OCI-LY1 (cell line): ENCODE measurements around the gene TMEM59.
"Not testable (repeated sequence)": the region's sequence is repeated elsewhere in the genome, so short reads cannot be mapped to it uniquely, and the experiment has no call there.

ENCODE experiments used
- H2AFZ ChIP-seq: fragments of 200-600 bp; sonication (generic), shearing (Covaris generic); 2 replicates; pipeline ENCODE4 v1.6.0; 2014; ENCODE audit warnings: antibody characterized with exemption, mild to moderate bottlenecking, low read length
- H3F3A ChIP-seq: fragments of 200-600 bp; sonication (generic), shearing (Covaris generic); 2 replicates; pipeline ENCODE4 v1.6.0; 2014; ENCODE audit warnings: mild to moderate bottlenecking, antibody characterized with exemption, low read length, moderate library complexity; ENCODE audit not compliant: insufficient read depth
- H3K27ac ChIP-seq: fragments of 200-600 bp; sonication (generic); 2 replicates; pipeline ENCODE4 v1.5.1; 2014; ENCODE audit warnings: low read length, mixed run types, mild to moderate bottlenecking, low read depth; ENCODE audit not compliant: poor library complexity, severe bottlenecking
- H3K27me3 ChIP-seq: fragments of 200-600 bp; sonication (generic); 2 replicates; pipeline ENCODE4 v1.6.0; 2014; ENCODE audit warnings: antibody characterized with exemption, mild to moderate bottlenecking, low read length, moderate library complexity; ENCODE audit not compliant: insufficient read depth
- H3K36me3 ChIP-seq: fragments of 200-600 bp; sonication (generic); 2 replicates; pipeline ENCODE4 v1.6.1; 2014; ENCODE audit warnings: mild to moderate bottlenecking, antibody characterized with exemption, low read length, moderate library complexity, mixed read lengths; ENCODE audit not compliant: insufficient read depth
- H3K4me1 ChIP-seq: fragments of 200-600 bp; sonication (generic); 2 replicates; pipeline ENCODE4 v1.5.1; 2014; ENCODE audit warnings: mild to moderate bottlenecking, low read length, moderate library complexity; ENCODE audit not compliant: insufficient read depth, severe bottlenecking
- H3K4me2 ChIP-seq: fragments of 200-600 bp; sonication (generic), shearing (Covaris generic); 2 replicates; pipeline ENCODE4 v1.6.1; 2014; ENCODE audit warnings: low read length
- H3K4me3 ChIP-seq: fragments of 200-600 bp; sonication (generic); 2 replicates; pipeline ENCODE4 v1.5.1; 2014; ENCODE audit warnings: low read length, low read depth, mild to moderate bottlenecking, mixed read lengths; ENCODE audit not compliant: poor library complexity, severe bottlenecking
- H3K79me2 ChIP-seq: fragments of 200-600 bp; shearing (Covaris generic); 2 replicates; pipeline ENCODE4 v1.6.1; 2016; ENCODE audit warnings: mixed run types, low read length, mixed read lengths; ENCODE audit not compliant: insufficient read depth
- H3K9ac ChIP-seq: fragments of 200-600 bp; sonication (generic), shearing (Covaris generic); 2 replicates; pipeline ENCODE4 v1.6.1; 2014; ENCODE audit warnings: mild to moderate bottlenecking, low read length, mixed read lengths
- H3K9me2 ChIP-seq: fragments of 200-600 bp; sonication (generic), shearing (Covaris generic); 2 replicates; pipeline ENCODE4 v1.6.1; 2014; ENCODE audit warnings: low read depth, mild to moderate bottlenecking, low read length, mixed read lengths
- H3K9me3 ChIP-seq: fragments of 200-600 bp; shearing (Covaris generic); 2 replicates; pipeline ENCODE4 v1.6.1; 2014; ENCODE audit warnings: low read length, mixed read lengths
- H4K20me1 ChIP-seq: fragments of 200-600 bp; sonication (generic), shearing (Covaris generic); 2 replicates; pipeline ENCODE4 v1.6.0; 2016; ENCODE audit warnings: mild to moderate bottlenecking, low read length; ENCODE audit not compliant: insufficient read depth
- EZH2 ChIP-seq: fragments of 200-600 bp; sonication (generic), shearing (Covaris generic); IDR thresholded peaks from 2 replicates; pipeline ENCODE4 v1.8.0; 2017; ENCODE audit warnings: borderline replicate concordance, mixed run types, mild to moderate bottlenecking, antibody characterized with exemption, low read length, moderate library complexity, mixed read lengths
- TF ChIP-seq, protein P1 (sequence below): fragments of 200-600 bp; sonication (generic), shearing (Covaris generic); IDR thresholded peaks from 2 replicates; pipeline ENCODE4 v1.5.1; 2017; ENCODE audit warnings: mild to moderate bottlenecking, antibody characterized with exemption, low read length, moderate library complexity, mixed read lengths

TMEM59 gene

DNA sequence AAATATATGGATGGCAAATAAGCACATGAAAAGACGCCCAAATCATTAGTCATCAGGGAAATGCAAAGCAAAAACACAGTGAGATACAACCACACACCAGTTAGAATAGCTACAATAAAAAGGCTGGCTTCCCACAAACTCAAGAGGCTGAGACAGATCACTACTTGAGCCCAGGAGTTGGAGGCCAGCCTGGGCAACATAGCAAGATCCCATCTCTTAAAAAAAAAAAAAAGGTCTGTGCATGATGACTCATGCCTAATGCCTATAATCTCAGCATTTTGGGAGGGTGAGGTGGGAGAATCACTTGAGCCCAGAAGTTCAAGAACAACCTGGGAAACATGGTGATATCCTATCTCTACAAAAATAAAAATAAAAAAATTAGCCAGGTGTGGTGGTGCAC lies 54.8 kb downstream of the TMEM59 start:
- H3K27me3 ChIP-seq, result 0 out of 2 replicates have a peak, but pooled peaks cover 8% of the 10 kb centered on the region
- no peak overlapping the region for H3K9ac ChIP-seq
- no peaks in the 10 kb centered on the region for H3K79me2 ChIP-seq
- H3K9me3 ChIP-seq, result no peaks in the 10 kb centered on the region
- H3K36me3 ChIP-seq, result no peaks in the 10 kb centered on the region
- no peak overlapping the region for H3K4me2 ChIP-seq
- H3K4me1 ChIP-seq, result no peaks in the 10 kb centered on the region
- H3K4me3 ChIP-seq, result no peak overlapping the region
- no peak for TF ChIP-seq EZH2
- TF ChIP-seq, protein P1, sequence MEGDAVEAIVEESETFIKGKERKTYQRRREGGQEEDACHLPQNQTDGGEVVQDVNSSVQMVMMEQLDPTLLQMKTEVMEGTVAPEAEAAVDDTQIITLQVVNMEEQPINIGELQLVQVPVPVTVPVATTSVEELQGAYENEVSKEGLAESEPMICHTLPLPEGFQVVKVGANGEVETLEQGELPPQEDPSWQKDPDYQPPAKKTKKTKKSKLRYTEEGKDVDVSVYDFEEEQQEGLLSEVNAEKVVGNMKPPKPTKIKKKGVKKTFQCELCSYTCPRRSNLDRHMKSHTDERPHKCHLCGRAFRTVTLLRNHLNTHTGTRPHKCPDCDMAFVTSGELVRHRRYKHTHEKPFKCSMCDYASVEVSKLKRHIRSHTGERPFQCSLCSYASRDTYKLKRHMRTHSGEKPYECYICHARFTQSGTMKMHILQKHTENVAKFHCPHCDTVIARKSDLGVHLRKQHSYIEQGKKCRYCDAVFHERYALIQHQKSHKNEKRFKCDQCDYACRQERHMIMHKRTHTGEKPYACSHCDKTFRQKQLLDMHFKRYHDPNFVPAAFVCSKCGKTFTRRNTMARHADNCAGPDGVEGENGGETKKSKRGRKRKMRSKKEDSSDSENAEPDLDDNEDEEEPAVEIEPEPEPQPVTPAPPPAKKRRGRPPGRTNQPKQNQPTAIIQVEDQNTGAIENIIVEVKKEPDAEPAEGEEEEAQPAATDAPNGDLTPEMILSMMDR, result no peak
- H3K9me2 ChIP-seq, result no peaks in the 10 kb centered on the region
- no peak overlapping the region for H3K27ac ChIP-seq
- H2AFZ ChIP-seq, result no peak overlapping the region
- H4K20me1 ChIP-seq, result no peaks in the 10 kb centered on the region
- no peaks in the 10 kb centered on the region for H3F3A ChIP-seq

DNA sequence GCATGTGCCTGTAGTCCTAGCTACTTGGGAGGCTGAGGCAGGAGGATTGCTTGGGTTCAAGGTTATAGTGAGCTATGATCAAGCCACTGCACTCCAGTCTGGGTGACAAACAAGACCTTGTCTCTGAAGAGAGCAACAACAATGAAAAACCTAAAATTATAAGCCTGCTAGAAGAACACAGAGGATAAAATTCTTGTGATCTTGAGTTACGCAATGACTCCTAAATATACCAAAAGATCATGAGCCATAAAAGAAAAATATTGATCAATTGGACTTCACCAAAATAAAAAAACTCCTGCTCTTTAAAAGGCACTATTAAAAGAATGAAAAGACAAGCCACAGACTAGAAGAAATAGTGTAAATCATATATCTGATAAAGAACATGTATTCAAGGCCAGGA lies 57.3 kb downstream of the TMEM59 start:
- Histone ChIP-seq H4K20me1 (no peaks in the 10 kb centered on the region), H3K27ac (no peak overlapping the region), H3K9ac (no peak overlapping the region), H3K4me2 (no peak overlapping the region), H2AFZ (no peak overlapping the region), H3K79me2 (no peaks in the 10 kb centered on the region), H3K4me1 (no peaks in the 10 kb centered on the region), H3K9me2 (no peaks in the 10 kb centered on the region), H3K4me3 (no peak overlapping the region), H3F3A (no peaks in the 10 kb centered on the region), H3K27me3 (no peaks in the 10 kb centered on the region; the same call in 1 of the 2 replicates), H3K36me3 (no peaks in the 10 kb centered on the region), H3K9me3 (no peaks in the 10 kb centered on the region)
- no peak for TF ChIP-seq EZH2

DNA sequence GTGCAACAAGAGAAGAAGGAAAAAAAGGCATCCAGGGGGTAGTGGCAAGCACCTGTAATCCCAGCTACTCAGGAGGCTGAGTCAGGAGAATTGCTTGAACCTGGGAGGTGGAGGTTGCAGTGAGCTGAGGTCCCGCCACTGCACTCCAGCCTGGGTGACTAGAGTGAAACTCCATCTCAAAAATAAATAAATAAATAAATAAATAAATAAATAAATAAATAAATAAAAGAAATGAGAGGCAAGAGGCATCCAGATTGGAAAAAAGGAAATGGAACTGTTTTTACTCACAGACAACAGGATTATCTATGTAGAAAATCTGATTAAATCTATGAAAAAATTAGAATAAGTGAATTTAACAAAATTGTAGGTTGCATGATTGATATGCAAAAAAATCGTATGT lies 58.5 kb downstream of the TMEM59 start:
- H3K36me3 ChIP-seq, H3K4me1 ChIP-seq, H2AFZ ChIP-seq, H3F3A ChIP-seq, H3K9ac ChIP-seq, H3K27ac ChIP-seq, H3K4me3 ChIP-seq, H4K20me1 ChIP-seq, H3K4me2 ChIP-seq, H3K79me2 ChIP-seq, H3K9me3 ChIP-seq, H3K9me2 ChIP-seq, H3K27me3 ChIP-seq: not testable (repeated sequence)

DNA sequence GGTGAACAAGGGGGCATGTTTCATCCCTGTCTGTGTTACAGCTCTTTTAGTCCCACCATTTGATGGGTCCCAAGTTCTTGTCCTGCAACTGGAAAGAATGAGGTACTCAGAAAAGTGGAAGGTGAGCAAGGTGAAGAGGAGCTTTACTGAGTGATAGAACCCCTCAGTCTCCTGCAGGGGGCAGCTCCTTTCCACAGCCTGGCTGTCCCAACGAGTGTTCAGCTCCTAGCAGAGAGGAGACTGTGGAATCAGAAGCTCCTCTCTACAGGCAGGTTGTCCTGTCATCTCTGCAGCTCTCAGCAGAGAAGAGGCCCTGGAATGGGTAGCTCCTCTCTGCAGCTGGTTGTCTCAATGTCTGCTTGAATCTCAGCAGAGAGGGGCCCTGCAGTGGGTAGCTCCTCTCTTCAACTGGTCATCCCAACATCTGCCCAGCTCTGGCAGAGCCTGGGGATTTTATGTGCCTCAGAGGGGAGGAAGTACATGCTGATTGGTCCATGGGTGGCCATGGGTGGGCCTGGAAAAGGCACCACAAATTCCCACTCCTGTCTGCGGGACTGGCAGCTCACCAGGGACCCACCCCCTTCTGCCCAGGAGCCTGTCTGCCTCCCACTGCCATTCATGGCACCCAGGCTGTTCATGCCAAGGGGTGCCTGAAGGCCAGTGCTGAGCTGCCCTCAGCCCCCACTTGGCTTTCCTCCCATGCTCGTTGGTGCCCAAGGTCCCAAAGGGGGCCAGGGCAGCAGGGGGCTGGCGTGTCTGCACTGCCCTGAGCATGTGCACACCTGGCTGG lies 60.7 kb downstream of the TMEM59 start:
- H3K27ac ChIP-seq, result no peak overlapping the region

More for the DNA sequence above, 60.7 kb downstream of the TMEM59 start:
- TF ChIP-seq, protein P1, result no peak
- no peak for TF ChIP-seq EZH2
- Histone ChIP-seq H3K27me3 (no peaks in the 10 kb centered on the region; the same call in 1 of the 2 replicates), H3K4me1 (no peaks in the 10 kb centered on the region), H2AFZ (no peak overlapping the region), H3K9ac (no peak overlapping the region), H3K4me3 (no peak overlapping the region), H3K9me3 (no peaks in the 10 kb centered on the region), H4K20me1 (no peaks in the 10 kb centered on the region), H3K4me2 (no peak overlapping the region), H3K9me2 (no peaks in the 10 kb centered on the region), H3F3A (no peaks in the 10 kb centered on the region), H3K36me3 (no peaks in the 10 kb centered on the region), H3K79me2 (no peaks in the 10 kb centered on the region)
